Left ventricle myocardium superior (tissue), 1 donor: Measurements from ENCODE around the gene SMARCD1. TPM values are rescaled to one million over a fixed set of nuclear protein-coding genes. Genes with fewer than 3 reads are reported as not detected.
"Not testable (repeated sequence)": the region's sequence is repeated elsewhere in the genome, so short reads cannot be mapped to it uniquely, and the experiment has no call there.

Experiments
- ATAC-seq: fragments of 200-7000 bp; cut with Tn5 transposase; one replicate; pipeline ENCODE4 v1.9.1; 2020; ENCODE audit warnings: mild to moderate bottlenecking, moderate library complexity
- DNase-seq: peaks from one replicate; pipeline ENCODE4 v3.0.0-alpha.2; 2020
- intact Hi-C: fragments of 100-400 bp; cut with micrococcal nuclease; formaldehyde crosslinking; loops from one replicate; pipeline ENCODE4 v1.11.0; 2022
- total RNA-seq: library from RNA; stranded (reverse); fragmentation: NEBNext Ultra II Directional; extraction: Animal tissue kit (Norgen Biotek cat#: 25700); gene quantifications from one replicate; pipeline ENCODE4 v1.2.1, GENCODE V29; 2021
- donor health status: DM: no; HTN: yes; CAD: no; lungs with severe emphysema.

Gene SMARCD1
- total RNA-seq, 1 donor from 2014 or later: 17.2 TPM

DNA sequence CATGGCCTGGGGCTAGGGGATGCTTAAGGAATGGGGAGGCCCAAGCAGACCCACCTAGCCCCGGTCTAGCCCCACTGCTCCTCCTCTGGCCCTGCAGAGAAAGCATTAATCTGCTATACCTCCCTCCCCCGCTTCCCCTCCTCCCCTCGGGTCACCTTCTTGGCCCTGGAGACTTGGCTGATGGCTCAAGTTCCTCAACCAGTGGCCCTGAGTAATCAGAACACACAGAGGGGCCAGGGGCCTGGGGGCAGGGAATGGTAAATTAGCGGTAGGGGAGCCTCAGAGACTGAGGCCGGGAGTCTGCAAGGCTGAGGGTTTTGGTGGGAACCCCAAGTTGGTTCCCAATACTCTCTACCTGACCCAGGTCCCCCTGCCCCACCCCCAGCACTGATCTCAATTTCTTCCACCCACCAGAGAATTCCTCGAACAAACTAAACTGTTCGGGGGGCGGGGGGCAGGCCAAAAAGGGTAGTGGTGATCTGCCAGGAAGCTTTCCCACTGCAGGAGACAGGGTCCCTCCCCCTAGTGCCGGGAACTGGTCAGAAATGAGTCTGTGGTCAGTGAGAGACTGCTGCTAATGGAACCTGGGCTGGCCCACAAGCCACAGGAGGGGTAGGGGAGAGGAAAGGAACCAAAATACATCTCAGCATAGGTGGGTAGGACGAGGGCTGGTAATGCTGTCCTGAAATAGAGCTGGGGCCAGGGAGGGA is 12.8 kb upstream of the SMARCD1 start:
- ATAC-seq (no peak), DNase-seq (no peak)
- intact Hi-C loops: no loop called here

DNA sequence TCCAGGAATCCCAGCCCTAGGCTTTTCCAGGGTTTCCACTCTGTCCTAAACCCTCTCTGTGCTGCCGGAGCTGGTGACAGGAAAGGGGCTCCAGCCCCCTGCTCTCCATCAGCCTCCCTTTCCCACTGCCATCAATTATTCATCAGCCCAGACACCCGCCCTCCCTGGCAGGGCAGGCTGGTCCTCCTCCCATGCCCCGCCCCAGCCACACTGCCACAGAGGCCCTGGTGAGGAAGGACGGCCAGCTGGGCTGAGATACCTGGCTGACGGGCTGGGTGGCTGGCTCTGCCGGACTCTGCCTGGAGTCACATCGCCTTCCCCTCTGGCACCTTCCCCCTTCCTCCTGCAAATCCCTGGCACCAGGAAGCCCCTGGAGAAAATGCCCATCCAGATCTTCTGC is 11.9 kb upstream of the SMARCD1 start:
- no peak for ATAC-seq
- no peak for DNase-seq
- intact Hi-C loops: no loop called here

DNA sequence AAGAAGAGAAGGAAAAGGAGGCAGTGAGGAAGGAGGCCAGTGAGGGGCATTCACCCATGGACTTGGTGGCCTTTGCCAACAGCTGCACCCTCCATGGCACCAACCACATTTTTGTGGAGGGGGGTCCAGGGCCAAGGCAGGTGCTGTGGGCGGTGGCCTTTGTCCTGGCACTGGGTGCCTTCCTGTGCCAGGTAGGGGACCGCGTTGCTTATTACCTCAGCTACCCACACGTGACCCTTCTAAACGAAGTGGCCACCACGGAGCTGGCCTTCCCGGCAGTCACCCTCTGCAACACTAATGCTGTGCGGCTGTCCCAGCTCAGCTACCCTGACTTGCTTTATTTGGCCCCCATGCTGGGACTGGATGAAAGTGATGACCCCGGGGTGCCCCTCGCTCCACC is 11.4 kb upstream of the SMARCD1 start:
- DNase-seq: no peak
- intact Hi-C loops: no loop called here
- ATAC-seq: no peak

DNA sequence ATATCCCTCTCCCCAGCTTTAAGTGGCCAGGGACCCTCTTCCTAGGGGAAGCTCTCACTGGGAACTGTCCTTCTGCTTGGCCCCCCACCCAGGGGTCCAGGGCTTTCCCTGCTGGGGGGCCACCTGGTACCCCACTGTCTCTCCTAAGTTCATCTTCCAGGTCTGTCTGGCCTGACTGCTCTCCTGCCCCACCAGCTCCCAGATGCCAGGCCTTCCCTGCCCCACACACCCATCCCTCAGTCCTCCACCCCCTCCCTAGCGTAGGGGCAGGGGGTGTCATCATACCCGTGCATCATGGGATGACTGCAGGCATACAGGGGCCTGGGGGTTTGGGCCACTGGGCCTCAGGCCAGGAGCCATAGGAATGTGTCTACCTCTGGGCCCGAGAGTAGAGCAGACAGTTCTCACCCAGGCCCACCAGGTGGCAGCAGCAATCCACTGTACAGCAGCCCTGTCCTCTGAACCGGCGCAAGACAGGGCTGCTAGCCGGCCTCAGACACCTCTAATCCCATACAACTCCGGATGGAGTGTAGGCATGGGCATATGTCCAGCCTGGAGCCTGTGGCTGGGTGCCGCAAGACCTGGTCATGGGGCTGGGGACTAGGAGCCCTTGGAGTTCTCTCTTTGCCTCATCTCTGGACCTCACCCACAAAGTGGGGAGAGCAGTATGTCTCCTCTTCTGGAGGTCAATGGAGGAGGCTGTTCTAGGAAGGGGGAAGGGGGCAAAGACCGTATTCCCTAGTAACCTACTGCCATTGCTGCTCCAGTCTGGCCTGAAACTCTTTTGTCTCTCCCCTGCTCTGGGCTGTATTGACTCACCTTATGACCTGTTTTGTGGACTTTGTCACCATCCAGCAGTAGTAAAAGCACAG is 10.0 kb upstream of the SMARCD1 start:
- intact Hi-C loops: no loop called here
- peak; percentile 88 for DNase-seq
- peak; percentile 89 for ATAC-seq

DNA sequence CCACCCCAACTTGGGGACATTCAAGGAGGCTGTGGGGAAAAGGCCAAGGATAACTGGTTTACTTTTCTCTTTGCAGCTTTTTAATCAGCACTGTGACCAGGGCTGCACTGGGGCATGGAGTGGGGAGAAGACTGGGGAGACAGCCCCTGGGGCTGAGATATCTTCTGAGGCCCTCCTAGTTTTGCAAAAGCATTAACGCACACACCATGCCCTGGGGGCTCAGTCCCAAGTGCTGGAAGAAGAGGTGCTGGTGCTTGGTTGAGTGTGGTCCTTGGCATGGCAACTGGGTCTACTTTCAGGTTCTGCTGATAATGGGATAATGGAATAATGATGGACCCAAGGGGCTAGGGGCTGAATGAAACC is 9.4 kb upstream of the SMARCD1 start:
- intact Hi-C loops: no loop called here
- no peak for ATAC-seq
- no peak for DNase-seq

DNA sequence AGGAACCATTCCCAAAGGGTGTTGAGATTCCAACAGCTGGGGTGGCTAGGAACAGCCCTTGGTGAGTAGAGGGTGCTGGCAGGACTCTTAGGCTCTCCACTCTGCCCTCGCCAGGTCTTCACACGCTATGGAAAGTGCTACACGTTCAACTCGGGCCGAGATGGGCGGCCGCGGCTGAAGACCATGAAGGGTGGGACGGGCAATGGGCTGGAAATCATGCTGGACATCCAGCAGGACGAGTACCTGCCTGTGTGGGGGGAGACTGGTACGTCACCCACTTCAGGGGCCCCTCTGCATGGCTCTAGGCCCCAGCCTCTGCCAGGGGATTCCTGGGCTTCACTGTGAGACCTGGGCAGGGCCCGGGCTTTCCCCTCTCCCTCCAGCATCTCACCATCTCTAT is 8.0 kb upstream of the SMARCD1 start:
- intact Hi-C loops: no loop called here
- DNase-seq (no peak), ATAC-seq (no peak)

DNA sequence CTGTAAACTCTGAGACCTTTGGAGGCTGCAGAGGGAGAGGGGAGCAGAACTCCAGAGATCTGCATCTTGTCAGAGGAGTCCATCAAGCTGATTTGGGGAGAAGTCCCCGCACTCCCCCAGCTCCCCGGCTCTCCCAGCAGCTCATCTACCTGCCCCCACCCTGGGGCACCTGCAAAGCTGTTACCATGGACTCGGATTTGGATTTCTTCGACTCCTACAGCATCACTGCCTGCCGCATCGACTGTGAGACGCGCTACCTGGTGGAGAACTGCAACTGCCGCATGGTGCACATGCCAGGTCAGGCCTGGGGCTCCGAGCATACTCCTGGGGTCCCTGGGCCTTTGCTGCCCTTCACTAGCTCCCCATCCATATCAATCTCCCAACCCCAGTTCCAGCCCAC is 6.9 kb upstream of the SMARCD1 start:
- ATAC-seq (no peak), DNase-seq (no peak)
- intact Hi-C loops: no loop called here

DNA sequence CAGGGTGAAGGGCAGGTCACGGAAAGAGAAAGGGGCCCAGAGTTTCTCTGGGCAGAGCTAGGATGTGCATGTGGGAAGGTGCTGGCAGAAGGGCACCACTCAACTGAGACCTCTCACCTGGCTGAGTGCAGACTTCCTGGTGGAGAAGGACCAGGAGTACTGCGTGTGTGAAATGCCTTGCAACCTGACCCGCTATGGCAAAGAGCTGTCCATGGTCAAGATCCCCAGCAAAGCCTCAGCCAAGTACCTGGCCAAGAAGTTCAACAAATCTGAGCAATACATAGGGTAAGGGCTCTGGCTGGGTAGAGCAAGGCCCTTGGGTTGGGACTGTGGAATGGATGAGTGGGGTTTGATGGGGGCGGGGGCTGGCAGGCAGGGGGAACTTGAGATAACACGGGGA is 5.4 kb upstream of the SMARCD1 start:
- intact Hi-C loops: no loop called here
- DNase-seq: no peak
- no peak for ATAC-seq

DNA sequence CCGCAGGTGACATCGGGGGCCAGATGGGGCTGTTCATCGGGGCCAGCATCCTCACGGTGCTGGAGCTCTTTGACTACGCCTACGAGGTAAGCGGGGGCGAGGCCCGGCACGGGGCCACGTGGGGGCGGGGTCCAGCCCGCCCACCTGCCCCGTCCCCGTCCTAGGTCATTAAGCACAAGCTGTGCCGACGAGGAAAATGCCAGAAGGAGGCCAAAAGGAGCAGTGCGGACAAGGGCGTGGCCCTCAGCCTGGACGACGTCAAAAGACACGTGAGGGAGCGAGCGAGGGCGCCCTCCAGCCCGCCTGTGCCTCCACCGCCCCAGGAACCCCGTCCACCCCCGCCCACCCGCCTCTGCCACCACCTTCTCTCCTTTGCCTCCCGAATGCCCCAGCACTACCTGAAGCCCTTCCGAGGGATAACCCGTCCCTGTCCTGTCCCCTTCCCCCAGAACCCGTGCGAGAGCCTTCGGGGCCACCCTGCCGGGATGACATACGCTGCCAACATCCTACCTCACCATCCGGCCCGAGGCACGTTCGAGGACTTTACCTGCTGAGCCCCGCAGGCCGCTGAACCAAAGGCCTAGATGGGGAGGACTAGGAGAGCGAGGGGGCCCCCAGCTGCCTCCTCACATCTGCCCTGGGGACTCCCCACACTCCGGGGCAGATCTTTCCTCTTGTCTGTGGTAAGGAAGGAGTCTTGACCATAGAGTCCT is 3.9 kb upstream of the SMARCD1 start:
- ATAC-seq: no peak
- intact Hi-C loops: no loop called here
- no peak for DNase-seq

DNA sequence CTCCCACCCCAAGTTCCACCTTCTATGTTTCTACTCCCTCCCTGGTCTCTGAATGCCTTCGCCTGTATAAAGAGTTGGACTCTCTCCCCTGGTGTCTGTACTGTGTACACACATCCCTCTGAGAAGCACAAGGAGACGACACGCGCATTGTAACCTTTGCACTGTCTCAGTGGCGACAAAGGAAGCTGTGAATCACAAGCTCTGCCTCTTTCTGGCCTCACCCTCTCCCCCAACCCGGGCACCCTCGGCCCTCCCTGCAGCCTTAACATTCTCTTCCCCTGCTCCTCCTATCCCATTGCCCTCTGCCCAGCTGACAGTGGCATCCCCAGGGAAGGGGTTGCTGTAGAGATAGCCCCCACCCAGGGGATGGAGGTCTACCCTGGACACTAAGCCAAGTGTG is 2.5 kb upstream of the SMARCD1 start:
- intact Hi-C loops: no loop called here
- DNase-seq: no peak
- ATAC-seq: no peak

DNA sequence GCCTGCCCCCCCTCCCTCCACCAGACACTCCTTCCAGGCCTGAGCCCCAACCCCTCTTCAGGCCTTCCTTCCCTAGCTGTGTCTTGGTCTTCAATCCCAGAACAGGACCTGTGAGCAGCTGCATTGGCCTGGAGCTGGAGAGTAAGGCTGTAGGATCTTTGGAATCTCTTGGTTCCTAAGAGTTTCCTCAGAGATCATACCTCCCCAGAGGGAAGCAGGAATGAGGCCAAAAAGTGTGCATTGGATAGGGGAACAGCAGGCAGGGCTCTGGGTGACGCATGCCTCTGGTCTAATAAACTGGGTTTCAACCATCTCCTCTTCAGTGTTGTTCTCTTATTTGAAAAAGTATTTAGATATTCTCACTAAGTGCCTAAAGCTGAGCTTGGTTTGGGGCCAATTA is 1.8 kb upstream of the SMARCD1 start:
- intact Hi-C loops: no loop called here
- no peak for ATAC-seq
- DNase-seq: no peak

DNA sequence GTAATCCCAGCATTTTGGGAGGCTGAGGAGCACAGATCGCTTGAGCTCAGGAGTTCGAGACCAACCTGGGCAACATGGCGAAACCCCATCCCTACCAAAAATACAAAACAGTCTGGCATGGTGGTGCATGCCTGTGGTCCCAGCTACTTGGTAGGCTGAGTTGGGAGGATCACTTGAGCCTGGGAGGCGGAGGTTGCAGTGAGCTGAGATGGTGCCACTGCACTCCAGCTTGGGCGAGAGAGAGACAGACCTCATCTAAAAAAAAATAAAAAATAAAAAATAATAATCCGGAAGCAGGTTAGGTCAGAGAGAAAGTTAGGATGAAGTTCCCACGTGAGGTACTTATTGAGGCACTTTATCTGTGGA is 750 bp upstream of the SMARCD1 start:
- DNase-seq, ATAC-seq, intact Hi-C loops: not testable (repeated sequence)

DNA sequence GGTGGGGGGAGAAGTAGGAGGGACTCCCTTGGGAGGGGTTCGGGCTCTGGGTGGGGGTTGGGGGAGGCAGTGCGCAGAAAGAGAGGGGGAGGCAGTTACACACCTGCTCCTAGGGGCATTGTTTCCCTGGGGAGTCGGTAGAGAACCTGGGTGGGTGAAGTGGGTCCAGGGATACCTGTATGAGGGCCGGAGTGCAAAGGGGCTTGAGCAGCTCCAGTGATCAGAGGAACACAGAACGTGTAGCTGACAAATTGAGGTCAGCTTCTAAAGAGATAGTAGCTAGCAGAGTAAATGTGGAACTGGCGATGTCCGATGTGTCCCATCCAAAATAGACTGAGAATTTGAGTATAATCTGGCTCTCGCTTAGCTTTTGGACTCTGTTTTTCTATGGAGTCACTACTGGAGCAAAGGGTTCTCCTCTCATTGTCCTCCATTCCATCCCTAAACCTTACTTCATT is 502 bp downstream of the SMARCD1 start:
- intact Hi-C loops: loop anchor here (5.0 kb wide), 1 partner anchor 92 kb away; no protein-coding TSS in a partner anchor
- ATAC-seq: no peak
- DNase-seq: no peak

DNA sequence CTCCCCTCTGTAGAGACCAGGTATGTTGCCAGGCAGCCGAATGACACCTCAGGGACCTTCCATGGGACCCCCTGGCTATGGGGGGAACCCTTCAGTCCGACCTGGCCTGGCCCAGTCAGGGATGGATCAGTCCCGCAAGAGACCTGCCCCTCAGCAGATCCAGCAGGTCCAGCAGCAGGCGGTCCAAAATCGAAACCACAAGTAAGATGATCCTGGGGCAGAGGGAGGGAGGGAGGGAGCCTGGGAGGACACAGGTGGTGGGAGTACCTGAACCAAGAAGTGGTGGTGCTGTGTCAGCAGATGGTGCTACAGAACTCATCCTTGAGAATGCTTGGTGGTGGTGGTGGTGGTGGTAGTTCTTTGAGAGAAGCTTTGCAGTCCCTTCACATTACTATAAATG is 1.0 kb downstream of the SMARCD1 start:
- DNase-seq (no peak), ATAC-seq (no peak)
- intact Hi-C loops: loop anchor here (5.0 kb wide), 1 partner anchor 91 kb away; no protein-coding TSS in a partner anchor

DNA sequence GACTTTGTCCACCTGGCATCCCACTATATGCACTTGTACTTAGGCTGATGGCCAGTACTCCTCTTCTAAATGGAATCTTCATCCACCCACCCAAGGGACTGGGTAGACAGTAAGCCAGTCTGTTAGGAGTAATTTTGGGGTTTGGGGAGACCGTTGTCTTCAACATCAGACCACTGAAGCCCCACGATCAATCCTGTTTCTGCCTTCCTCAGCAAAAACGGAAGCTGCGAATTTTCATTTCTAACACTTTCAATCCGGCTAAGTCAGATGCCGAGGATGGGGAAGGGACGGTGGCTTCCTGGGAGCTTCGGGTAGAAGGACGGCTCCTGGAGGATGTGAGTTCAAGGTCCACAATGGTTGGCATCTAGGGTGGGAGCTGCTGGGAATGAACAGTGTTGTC is 2.0 kb downstream of the SMARCD1 start:
- no peak for DNase-seq
- intact Hi-C loops: loop anchor here (5.0 kb wide), 1 partner anchor 90 kb away; no protein-coding TSS in a partner anchor
- no peak for ATAC-seq

DNA sequence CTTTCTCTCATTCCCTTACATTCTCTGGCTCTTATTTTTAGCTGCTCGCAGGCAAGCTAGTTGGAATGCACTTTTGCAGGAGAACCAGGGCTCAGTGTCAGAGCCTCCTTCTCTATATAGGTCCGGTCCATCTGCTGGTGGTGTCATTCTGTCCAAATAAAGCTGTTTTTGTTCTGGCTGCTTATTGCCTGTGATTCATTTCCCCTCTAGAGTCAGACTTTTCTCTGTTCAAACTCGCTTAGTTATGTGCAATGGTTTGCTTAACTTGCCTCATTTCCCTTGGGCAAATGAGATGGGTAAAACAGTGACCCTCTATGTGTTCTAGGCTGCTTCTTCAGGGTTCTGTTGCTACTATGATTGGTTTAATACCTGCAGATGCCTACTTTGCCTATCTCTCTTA is 2.9 kb downstream of the SMARCD1 start:
- no peak for ATAC-seq
- intact Hi-C loops: loop anchor here (5.0 kb wide), 1 partner anchor 89 kb away; no protein-coding TSS in a partner anchor
- no peak for DNase-seq

DNA sequence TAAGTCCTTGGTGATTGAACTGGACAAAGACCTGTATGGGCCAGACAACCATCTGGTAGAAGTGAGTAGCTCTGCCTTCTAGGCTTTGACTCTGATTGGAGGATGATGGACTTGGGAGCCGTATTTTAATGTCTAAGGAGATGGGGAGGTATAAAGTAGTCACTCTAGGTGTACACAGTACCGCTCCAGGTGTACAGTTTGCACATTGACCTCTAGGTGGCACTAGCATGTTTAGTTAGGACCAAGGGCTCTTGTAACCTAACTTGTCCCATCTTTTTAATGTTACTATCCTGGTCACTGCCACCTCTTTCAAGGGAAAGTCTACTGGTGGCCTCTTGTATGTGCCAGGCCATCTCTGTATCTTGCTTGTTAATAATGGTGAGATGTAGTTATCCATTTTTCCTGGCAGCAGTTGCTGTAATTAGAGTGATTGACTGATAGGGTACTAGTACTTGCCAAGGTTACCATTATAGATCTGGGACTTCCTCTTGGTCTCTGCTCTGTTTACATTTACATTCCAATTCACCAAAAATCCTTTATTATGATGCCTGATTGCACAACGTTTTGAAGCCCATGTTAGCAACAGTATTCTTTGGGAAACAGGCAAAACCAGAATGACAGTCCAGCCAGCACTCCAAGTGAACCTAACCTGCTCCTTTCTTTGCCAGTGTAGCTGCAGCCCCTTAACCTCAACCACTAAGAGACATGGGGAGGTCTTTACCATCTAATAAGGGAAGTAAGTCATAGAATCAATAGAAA is 3.6 kb downstream of the SMARCD1 start:
- DNase-seq: no peak
- intact Hi-C loops: loop anchor here (5.0 kb wide), 1 partner anchor 89 kb away; no protein-coding TSS in a partner anchor
- ATAC-seq: peak; percentile 8

DNA sequence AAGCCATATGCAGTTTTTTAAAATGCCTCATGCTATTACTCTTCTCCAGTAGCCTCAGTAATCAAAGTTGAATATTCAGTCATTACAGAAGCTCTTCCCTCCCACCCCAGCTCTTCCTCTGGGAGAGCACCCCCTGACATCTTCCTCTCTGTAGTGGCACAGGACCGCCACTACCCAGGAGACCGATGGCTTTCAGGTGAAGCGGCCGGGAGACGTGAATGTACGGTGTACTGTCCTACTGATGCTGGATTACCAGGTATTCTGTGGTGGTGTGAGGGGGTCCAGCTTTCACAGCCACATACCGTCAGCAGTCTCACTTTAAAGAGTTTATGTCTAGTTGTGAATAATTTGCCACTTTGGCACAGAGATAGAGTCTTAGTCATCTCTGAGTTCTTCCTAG is 4.6 kb downstream of the SMARCD1 start:
- intact Hi-C loops: loop anchor here (5.0 kb wide), 1 partner anchor 88 kb away; no protein-coding TSS in a partner anchor
- ATAC-seq: no peak
- DNase-seq: no peak

DNA sequence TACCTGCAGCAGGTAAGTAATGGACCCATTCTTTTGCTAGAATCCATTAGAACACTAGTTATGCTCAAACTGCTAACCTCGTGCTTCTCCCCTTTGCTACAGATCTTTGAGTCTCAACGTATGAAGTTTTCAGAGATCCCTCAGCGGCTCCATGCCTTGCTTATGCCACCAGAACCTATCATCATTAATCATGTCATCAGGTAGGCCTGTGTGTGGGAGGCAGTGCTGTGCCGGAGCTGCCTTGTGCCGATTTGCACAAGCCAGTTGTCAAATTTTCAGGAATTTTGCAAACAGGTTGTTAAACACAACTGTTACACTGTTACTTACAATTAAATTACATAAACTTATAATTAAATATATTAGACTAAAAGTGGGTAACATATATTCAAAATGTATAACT is 5.2 kb downstream of the SMARCD1 start:
- ATAC-seq: no peak
- no peak for DNase-seq
- intact Hi-C loops: no loop called here
